PC-3 (cell line): ENCODE data around the gene TRIB2. TPM values are rescaled to one million over a fixed set of nuclear protein-coding genes. Genes with fewer than 3 reads are reported as not detected.

Experiments used
- ATAC-seq: fragments of 200-7000 bp; cut with Tn5 transposase; 2 replicates; pipeline ENCODE4 v1.9.1; 2020; ENCODE audit warnings: mild to moderate bottlenecking, moderate library complexity
- BruUV-seq: library from RNA; stranded (reverse); fragments of 400-500 nt; replicated peaks from 2 replicates; lab custom pipeline; 2021; lab: Mats Ljungman, UMichigan
- CTCF ChIA-PET: fragments of 300-600 bp; sonication (Branson Sonifier 250); formaldehyde crosslinking; loops from one replicate; lab custom pipeline; 2022; ENCODE audit warnings: antibody characterized with exemption; lab: Charles Lee
- POLR2A ChIA-PET: fragments of 300-600 bp; sonication (Branson Sonifier 250); formaldehyde crosslinking; loops from one replicate; lab custom pipeline; 2022; ENCODE audit warnings: antibody characterized with exemption; ENCODE audit not compliant: unreplicated experiment; lab: Charles Lee
- DNase-seq: peaks from one replicate; pipeline ENCODE4 v3.0.0-alpha.2; 2015
- H2AFZ ChIP-seq: fragments of 300-600 bp; sonication (generic); 2 replicates; pipeline ENCODE4 v1.6.0; 2016; ENCODE audit warnings: antibody characterized with exemption, low read length
- H3F3A ChIP-seq: fragments of 300-600 bp; sonication (generic); one replicate; pipeline ENCODE4 v1.6.0; 2017; ENCODE audit warnings: antibody characterized with exemption, low read length, control low read depth, mild to moderate bottlenecking; ENCODE audit not compliant: unreplicated experiment
- H3K27ac ChIP-seq: fragments of 300-600 bp; sonication (generic); 2 replicates; pipeline ENCODE4 v1.5.1; 2016; ENCODE audit warnings: mild to moderate bottlenecking, low read length
- H3K27me3 ChIP-seq: fragments of 300-600 bp; sonication (generic); 2 replicates; pipeline ENCODE4 v1.6.1; 2016; ENCODE audit warnings: low read length, mixed read lengths
- H3K36me3 ChIP-seq: fragments of 300-600 bp; sonication (generic); 2 replicates; pipeline ENCODE4 v1.6.1; 2016; ENCODE audit warnings: low read depth, mixed run types, low read length, mixed read lengths
- H3K4me1 ChIP-seq: fragments of 300-600 bp; sonication (generic); 2 replicates; pipeline ENCODE4 v1.5.1; 2016; ENCODE audit warnings: low read length; ENCODE audit not compliant: insufficient read depth
- H3K4me2 ChIP-seq: fragments of 300-600 bp; sonication (generic); 2 replicates; pipeline ENCODE4 v1.6.0; 2016; ENCODE audit warnings: low read length
- H3K4me3 ChIP-seq: fragments of 300-600 bp; sonication (generic); 2 replicates; pipeline ENCODE4 v1.5.1; 2016; ENCODE audit warnings: mild to moderate bottlenecking, low read length, mixed read lengths
- H3K79me2 ChIP-seq: fragments of 300-600 bp; sonication (generic); 2 replicates; pipeline ENCODE4 v1.6.1; 2017; ENCODE audit warnings: low read length, mixed read lengths
- H3K9ac ChIP-seq: fragments of 300-600 bp; sonication (generic); 2 replicates; pipeline ENCODE4 v1.6.0; 2016; ENCODE audit warnings: mild to moderate bottlenecking, low read length
- H3K9me2 ChIP-seq: fragments of 300-600 bp; sonication (generic); replicated peaks from 2 replicates; pipeline ENCODE4 v1.6.1; 2016; ENCODE audit warnings: mixed run types, low read length, mixed read lengths
- H3K9me3 ChIP-seq: fragments of 300-600 bp; sonication (generic); 2 replicates; pipeline ENCODE4 v1.6.1; 2016; ENCODE audit warnings: low read length, mixed read lengths
- H4K20me1 ChIP-seq: fragments of 300-600 bp; sonication (generic); 2 replicates; pipeline ENCODE4 v1.6.1; 2016; ENCODE audit warnings: low read length, mixed read lengths
- CTCF ChIP-seq: fragments of 300-600 bp; sonication (generic); conservative IDR thresholded peaks from 2 replicates; pipeline ENCODE4 v1.5.1; 2017; ENCODE audit warnings: antibody characterized with exemption, low read depth, mild to moderate bottlenecking, low read length
- EZH2 ChIP-seq: fragments of 300-600 bp; sonication (generic); IDR thresholded peaks from one replicate; pipeline ENCODE4 v1.6.1; 2017; ENCODE audit warnings: antibody characterized with exemption, mild to moderate bottlenecking, low read length; ENCODE audit not compliant: unreplicated experiment
- EZH2phosphoT487 ChIP-seq: fragments of 300-600 bp; sonication (generic); IDR thresholded peaks from 2 replicates; pipeline ENCODE4 v1.6.1; 2018; ENCODE audit warnings: mild to moderate bottlenecking, antibody characterized with exemption, low read length, borderline replicate concordance
- intact Hi-C: fragments of 100-400 bp; cut with micrococcal nuclease; formaldehyde crosslinking; loops from 2 replicates; pipeline ENCODE4 v1.9.0; 2023
- total RNA-seq: library from RNA; depleted of rRNA; stranded (reverse); fragments of >200 nt; gene quantifications from 2 replicates; pipeline ENCODE4 v1.2.3, GENCODE V29; 2014

TRIB2 gene
- total RNA-seq, 1 experiment from 2014 or later: 35.2 TPM

GRCh38 chr2:12755384-12755783 lies 38.6 kb downstream of the TRIB2 start:
- H4K20me1 ChIP-seq: no peaks in the 10 kb centered on the region
- ChIA-PET CTCF (no interaction called here), POLR2A (no interaction called here)
- no peaks in the 10 kb centered on the region for H3K36me3 ChIP-seq
- no TSS peak for BruUV-seq
- H2AFZ ChIP-seq: no peak overlapping the region
- H3K4me2 ChIP-seq: no peak overlapping the region
- no peak overlapping the region for H3K27ac ChIP-seq
- intact Hi-C loops: no loop called here
- no peak overlapping the region for H3K4me3 ChIP-seq
- no peaks in the 10 kb centered on the region for H3K79me2 ChIP-seq
- no peak for TF ChIP-seq EZH2
- no peak for TF ChIP-seq EZH2phosphoT487
- TF ChIP-seq CTCF: no peak
- no peak for DNase-seq
- H3K27me3 ChIP-seq: no peaks in the 10 kb centered on the region
- no peak overlapping the region for H3K9ac ChIP-seq
- peaks cover 12% of the 10 kb centered on the region for H3K4me1 ChIP-seq
- H3K9me3 ChIP-seq: no peaks in the 10 kb centered on the region
- no peaks in the 10 kb centered on the region for H3F3A ChIP-seq
- no peak for ATAC-seq
- H3K9me2 ChIP-seq: 0 out of 2 replicates have a peak, but pooled peaks cover 3% of the 10 kb centered on the region

- no TSS peak for BruUV-seq
- intact Hi-C loops: no loop called here
- H3K4me2 ChIP-seq: peak overlapping the region; percentile 13; the same call in 1 of the 2 replicates
Measured at GRCh38 chr2:12759248-12759647, 42.5 kb downstream of the TRIB2 start.

More at GRCh38 chr2:12759248-12759647, 42.5 kb downstream of the TRIB2 start:
- Histone ChIP-seq H3K79me2 (no peaks in the 10 kb centered on the region), H3K27me3 (no peaks in the 10 kb centered on the region), H3K4me1 (peaks cover 12% of the 10 kb centered on the region), H3K9me2 (0 out of 2 replicates have a peak, but pooled peaks cover 3% of the 10 kb centered on the region), H4K20me1 (no peaks in the 10 kb centered on the region), H3K27ac (no peak overlapping the region), H3K9me3 (no peaks in the 10 kb centered on the region), H3K4me3 (no peak overlapping the region), H3K9ac (no peak overlapping the region), H3K36me3 (no peaks in the 10 kb centered on the region), H3F3A (no peaks in the 10 kb centered on the region), H2AFZ (peak overlapping the region; percentile 58)
- DNase-seq (peak; percentile 80), ATAC-seq (peak; percentile 93)
- ChIA-PET POLR2A (no interaction called here), CTCF (no interaction called here)
- TF ChIP-seq CTCF (no peak), EZH2 (no peak), EZH2phosphoT487 (no peak)
